ENCODE measurements around the gene ADM. TPM values are rescaled to one million over a fixed set of nuclear protein-coding genes. Genes with fewer than 3 reads are reported as not detected.
A peak's percentile ranks its signal among the peaks of the same experiment; 100 is the strongest.

ADM gene
- total RNA-seq, 1 donor from 2014 or later: 169 TPM

DNA sequence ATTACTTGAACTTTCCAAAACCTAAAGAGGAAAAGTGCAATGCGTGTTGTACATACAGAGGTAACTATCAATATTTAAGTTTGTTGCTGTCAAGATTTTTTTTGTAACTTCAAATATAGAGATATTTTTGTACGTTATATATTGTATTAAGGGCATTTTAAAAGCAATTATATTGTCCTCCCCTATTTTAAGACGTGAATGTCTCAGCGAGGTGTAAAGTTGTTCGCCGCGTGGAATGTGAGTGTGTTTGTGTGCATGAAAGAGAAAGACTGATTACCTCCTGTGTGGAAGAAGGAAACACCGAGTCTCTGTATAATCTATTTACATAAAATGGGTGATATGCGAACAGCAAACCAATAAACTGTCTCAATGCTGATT lies 2.1 kb downstream of the ADM start:
- FAIRE-seq: no peak
- Histone ChIP-seq H3K36me3 (ENCODE audit: control insufficient read depth, insufficient read depth, low read length) (peaks cover 13% of the 10 kb centered on the region), H3K4me3 (ENCODE audit: low read depth, low read length) (peak overlapping the region; percentile 75), H3K27me3 (ENCODE audit: control insufficient read depth, insufficient read depth, low read length) (no peaks in the 10 kb centered on the region)
- DNase-seq (ENCODE audit: low read depth): peak; percentile 81
- TF ChIP-seq, protein P1, sequence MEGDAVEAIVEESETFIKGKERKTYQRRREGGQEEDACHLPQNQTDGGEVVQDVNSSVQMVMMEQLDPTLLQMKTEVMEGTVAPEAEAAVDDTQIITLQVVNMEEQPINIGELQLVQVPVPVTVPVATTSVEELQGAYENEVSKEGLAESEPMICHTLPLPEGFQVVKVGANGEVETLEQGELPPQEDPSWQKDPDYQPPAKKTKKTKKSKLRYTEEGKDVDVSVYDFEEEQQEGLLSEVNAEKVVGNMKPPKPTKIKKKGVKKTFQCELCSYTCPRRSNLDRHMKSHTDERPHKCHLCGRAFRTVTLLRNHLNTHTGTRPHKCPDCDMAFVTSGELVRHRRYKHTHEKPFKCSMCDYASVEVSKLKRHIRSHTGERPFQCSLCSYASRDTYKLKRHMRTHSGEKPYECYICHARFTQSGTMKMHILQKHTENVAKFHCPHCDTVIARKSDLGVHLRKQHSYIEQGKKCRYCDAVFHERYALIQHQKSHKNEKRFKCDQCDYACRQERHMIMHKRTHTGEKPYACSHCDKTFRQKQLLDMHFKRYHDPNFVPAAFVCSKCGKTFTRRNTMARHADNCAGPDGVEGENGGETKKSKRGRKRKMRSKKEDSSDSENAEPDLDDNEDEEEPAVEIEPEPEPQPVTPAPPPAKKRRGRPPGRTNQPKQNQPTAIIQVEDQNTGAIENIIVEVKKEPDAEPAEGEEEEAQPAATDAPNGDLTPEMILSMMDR (IDR thresholded peaks at IDR 0.05; ENCODE audit: insufficient read depth, low read length, severe bottlenecking): no peak

DNA sequence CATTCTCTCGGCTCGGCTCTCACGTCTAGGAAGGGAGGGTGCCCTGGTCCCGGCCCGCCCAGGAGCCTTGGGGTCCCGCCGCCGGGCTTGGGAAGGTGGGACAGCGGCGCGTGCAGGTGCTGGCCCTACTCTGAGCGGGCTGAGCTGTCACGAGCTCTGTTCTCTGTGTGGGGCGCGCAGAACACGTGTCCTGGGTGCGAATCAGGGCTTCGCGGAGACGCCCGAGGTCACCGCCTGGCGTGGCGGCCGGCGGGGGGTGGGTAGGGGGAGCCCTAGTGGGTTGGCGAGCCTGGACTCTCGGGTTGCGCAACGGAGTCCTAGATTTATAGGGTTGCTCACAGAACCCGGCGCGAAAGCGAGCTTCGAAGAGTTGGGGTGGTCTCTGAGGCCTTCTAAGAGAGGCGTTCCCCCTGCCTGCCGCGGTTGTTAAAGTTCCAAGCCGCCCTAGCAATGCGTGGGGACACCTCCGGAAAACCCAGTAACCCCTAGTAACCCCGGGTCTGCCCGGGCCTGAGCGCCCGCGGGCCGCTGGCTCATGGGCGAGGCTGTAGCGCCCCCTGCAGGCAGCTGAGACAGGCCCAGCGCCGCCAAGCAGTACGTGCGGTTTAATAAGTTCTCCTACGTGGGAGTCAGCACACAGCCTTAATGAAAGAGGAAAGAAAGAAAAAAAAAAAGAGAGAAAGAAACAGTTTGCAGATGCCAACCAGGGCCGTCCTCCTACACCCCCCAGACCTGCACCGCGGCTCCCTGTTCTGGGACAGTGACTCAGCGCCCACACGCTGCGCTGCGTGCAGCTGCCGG lies 2.7 kb downstream of the ADM start:
- H3K36me3 ChIP-seq (ENCODE audit: control insufficient read depth, insufficient read depth, low read length): peaks cover 13% of the 10 kb centered on the region
- peak overlapping the region; percentile 75 for H3K4me3 ChIP-seq (ENCODE audit: low read depth, low read length)
- no peaks in the 10 kb centered on the region for H3K27me3 ChIP-seq (ENCODE audit: control insufficient read depth, insufficient read depth, low read length)
- FAIRE-seq (no peak), DNase-seq (ENCODE audit: low read depth) (peak; percentile 87)
- TF ChIP-seq, protein P1 (IDR thresholded peaks at IDR 0.05; ENCODE audit: insufficient read depth, low read length, severe bottlenecking): peak; percentile 86

DNA sequence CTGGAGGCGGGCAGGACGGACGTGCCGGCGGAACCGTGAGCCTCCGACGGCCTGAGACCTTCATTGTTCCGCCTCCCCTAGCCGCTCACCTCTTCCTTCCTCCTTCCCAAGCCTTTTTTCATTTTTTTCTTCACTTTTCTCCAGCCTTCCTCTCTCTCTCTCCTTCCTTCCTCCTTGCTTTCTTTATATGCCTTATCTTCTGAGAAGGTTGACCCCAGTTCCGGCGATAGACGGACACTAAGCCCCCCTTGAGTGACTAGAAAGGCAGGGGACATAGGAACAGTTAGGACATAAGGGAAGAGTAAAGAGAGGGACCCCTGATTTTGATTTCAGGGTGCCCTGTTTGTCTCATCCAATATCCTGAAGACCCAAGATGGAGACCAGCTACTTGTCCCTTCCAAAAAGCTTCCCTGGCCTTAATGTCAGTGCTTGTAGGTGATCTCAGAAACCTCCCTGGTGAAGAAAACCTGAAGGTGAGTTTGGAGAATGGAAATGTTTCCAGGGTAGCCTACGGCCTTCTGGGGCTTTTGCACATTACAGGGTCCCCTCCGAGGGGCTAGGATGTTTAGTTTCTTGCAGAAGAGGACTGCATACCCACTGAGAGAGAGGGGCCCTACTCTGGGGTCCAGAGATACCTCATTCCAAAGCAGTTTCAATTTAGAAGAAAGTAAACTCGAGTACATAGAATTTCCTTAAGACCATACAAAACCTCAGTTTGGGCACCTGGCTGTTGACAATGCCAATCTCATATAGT lies 3.5 kb downstream of the ADM start:
- TF ChIP-seq, protein P1 (IDR thresholded peaks at IDR 0.05; ENCODE audit: insufficient read depth, low read length, severe bottlenecking): no peak
- no peaks in the 10 kb centered on the region for H3K27me3 ChIP-seq (ENCODE audit: control insufficient read depth, insufficient read depth, low read length)
- peaks cover 13% of the 10 kb centered on the region for H3K36me3 ChIP-seq (ENCODE audit: control insufficient read depth, insufficient read depth, low read length)
- DNase-seq (ENCODE audit: low read depth): no peak
- no peak for FAIRE-seq
- peak overlapping the region; percentile 75 for H3K4me3 ChIP-seq (ENCODE audit: low read depth, low read length)

DNA sequence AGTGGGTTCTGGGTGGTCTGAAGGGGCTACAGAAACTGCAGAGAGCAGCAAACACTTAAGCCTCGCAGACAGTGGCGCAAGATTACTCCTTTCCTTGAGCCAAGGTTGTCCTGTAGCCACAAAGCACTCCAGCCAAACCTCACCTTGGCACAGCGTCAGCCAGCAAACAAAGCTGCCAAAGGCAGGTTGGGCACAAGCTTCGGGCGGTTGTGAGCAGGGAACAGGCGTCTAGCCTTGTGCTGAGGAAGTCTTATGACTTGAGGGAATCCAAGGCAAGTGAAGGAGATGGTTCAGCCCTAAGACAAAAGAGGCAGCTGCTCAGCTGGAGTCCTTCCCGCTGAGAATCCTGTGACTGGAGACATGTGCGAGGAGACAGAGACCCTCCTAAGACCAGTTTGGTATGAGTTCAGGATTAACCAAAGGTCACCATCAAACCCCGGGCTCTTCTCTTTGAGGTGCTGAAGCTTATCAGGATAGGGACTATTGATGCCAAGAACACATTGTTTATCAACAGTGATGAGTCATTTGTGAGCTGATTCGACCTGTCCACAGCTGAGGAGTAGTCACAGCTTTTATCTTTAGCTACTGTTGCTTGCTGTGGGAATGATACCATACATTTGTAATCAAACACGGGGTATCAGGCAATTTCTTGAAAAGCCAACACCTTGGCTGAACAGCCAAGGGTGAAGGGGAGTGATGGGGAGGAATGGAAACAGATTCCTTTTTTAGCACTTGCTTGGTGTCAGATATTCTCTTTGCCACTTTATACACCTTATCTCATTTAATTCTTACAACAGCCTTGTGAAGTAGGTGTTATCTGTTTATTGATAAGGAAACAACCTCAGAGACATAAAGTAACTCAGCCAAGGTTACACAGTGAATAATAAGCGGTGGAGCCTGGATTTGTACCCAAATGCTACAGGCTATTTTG lies 4.6 kb downstream of the ADM start:
- DNase-seq (ENCODE audit: low read depth) (peak; percentile 93), FAIRE-seq (peak; percentile 36)
- no peaks in the 10 kb centered on the region for H3K27me3 ChIP-seq (ENCODE audit: control insufficient read depth, insufficient read depth, low read length)
- H3K4me3 ChIP-seq (ENCODE audit: low read depth, low read length): no peak overlapping the region
- TF ChIP-seq, protein P1 (IDR thresholded peaks at IDR 0.05; ENCODE audit: insufficient read depth, low read length, severe bottlenecking): no peak
- peaks cover 13% of the 10 kb centered on the region for H3K36me3 ChIP-seq (ENCODE audit: control insufficient read depth, insufficient read depth, low read length)

DNA sequence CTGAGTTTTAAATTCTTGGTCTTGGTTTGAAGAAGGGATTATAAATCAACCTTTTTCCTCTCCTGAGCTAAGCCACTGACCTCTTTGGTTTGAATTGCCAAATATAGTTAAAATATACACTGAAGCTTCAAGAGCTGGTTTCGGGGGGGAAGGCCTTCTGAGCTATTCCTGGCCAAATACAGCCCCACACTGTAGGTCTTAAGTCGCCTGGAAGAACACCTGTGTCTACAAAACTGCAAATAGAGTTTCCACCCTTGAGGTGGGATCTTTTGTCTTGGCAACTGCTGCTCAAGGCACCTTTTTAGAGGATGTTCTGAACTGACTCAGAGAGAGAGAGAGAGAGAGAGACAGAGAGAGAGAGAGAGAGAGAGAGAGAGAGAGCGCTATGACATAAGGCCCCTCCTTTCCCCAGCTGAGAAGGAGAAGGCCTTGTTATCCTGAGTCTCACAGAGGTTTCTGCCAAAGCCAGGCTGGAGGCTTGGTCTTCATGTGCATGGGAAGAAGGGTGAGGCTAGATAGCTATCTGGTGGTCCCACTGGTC lies 5.5 kb downstream of the ADM start:
- TF ChIP-seq, protein P1 (IDR thresholded peaks at IDR 0.05; ENCODE audit: insufficient read depth, low read length, severe bottlenecking): no peak
- H3K36me3 ChIP-seq (ENCODE audit: control insufficient read depth, insufficient read depth, low read length): peaks cover 11% of the 10 kb centered on the region
- DNase-seq (ENCODE audit: low read depth) (peak; percentile 41), FAIRE-seq (no peak)
- no peak overlapping the region for H3K4me3 ChIP-seq (ENCODE audit: low read depth, low read length)
- H3K27me3 ChIP-seq (ENCODE audit: control insufficient read depth, insufficient read depth, low read length): no peaks in the 10 kb centered on the region
